ENCODE data around the gene CDC40. TPM values are rescaled to one million over a fixed set of nuclear protein-coding genes. Genes with fewer than 3 reads are reported as not detected.

CDC40 gene
- total RNA-seq, 4 donors from 2014 or later, result 27.4 to 32.0 (median 28.8) TPM

DNA sequence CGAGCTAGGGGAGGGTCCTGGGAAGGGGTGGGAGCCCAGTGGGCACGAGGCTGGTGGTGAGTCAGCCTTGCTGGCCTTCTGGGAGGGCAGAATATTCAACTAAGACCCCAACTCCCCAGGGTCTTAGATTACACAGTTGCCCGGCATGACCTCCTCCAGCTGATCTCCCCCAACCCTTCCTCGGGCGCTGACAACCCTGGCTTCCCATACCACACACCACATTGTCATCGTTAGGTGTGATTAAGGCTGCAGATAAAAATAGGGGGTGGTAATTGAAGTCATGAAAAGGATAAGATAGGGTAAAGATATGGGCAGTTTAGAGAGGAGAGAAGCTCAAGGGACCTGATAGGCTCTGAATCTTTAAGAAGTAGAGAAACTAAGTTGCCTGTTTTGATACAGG is 10.5 kb downstream of the CDC40 start:
- intact Hi-C loops (cut with DNase I), result no loop called here
- H3K36me3 ChIP-seq, result no peaks in the 10 kb centered on the region
- peaks cover 3 to 4% of the 10 kb centered on the region in 2 donors for H3K4me1 ChIP-seq
- no peak overlapping the region for H3K27ac ChIP-seq
- WGBS, 2 donors, result 87 to 100% methylated on average over 6 of the region's 6 CpGs
- DNase-seq, result no peak
- TF ChIP-seq POLR2A (IDR thresholded peaks at IDR 0.05), result no peak
- TF ChIP-seq, protein P1, sequence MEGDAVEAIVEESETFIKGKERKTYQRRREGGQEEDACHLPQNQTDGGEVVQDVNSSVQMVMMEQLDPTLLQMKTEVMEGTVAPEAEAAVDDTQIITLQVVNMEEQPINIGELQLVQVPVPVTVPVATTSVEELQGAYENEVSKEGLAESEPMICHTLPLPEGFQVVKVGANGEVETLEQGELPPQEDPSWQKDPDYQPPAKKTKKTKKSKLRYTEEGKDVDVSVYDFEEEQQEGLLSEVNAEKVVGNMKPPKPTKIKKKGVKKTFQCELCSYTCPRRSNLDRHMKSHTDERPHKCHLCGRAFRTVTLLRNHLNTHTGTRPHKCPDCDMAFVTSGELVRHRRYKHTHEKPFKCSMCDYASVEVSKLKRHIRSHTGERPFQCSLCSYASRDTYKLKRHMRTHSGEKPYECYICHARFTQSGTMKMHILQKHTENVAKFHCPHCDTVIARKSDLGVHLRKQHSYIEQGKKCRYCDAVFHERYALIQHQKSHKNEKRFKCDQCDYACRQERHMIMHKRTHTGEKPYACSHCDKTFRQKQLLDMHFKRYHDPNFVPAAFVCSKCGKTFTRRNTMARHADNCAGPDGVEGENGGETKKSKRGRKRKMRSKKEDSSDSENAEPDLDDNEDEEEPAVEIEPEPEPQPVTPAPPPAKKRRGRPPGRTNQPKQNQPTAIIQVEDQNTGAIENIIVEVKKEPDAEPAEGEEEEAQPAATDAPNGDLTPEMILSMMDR (IDR thresholded peaks at IDR 0.05), result no peak
- H3K9me3 ChIP-seq, result no peaks in the 10 kb centered on the region
- no peak overlapping the region for H3K4me3 ChIP-seq (replicated peaks in 1 of 3)
- H3K27me3 ChIP-seq, result no peaks in the 10 kb centered on the region

DNA sequence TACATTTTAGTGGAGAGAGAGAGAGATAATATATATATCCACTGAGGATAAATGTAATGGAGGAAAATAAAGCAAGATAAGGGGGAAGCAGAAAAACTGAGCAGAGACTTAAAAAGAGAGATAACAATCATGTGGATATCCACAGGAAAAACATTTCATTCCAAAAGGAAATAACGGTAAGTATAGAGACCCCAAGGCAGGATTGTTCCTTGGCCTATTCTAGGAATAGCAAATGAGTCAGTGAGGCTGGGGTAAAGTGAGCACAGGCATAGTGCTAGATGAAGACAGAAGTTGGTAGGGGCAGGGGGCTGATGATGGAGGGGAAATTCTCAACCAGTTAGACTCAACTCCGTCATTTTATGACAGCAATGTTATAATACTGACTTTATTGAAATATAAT is 11.2 kb downstream of the CDC40 start:
- WGBS, 2 donors, result 80 to 82% methylated on average over 2 of the region's 2 CpGs
- TF ChIP-seq POLR2A (IDR thresholded peaks at IDR 0.05), result no peak
- TF ChIP-seq, protein P1 (IDR thresholded peaks at IDR 0.05), result no peak
- intact Hi-C loops (cut with DNase I), result no loop called here
- H3K27me3 ChIP-seq, result no peaks in the 10 kb centered on the region
- H3K4me3 ChIP-seq (replicated peaks in 1 of 3), result no peak overlapping the region
- no peaks in the 10 kb centered on the region for H3K36me3 ChIP-seq
- no peaks in the 10 kb centered on the region for H3K9me3 ChIP-seq
- peaks cover 0 to 4% of the 10 kb centered on the region in 2 donors for H3K4me1 ChIP-seq
- H3K27ac ChIP-seq, result no peak overlapping the region
- no peak for DNase-seq

DNA sequence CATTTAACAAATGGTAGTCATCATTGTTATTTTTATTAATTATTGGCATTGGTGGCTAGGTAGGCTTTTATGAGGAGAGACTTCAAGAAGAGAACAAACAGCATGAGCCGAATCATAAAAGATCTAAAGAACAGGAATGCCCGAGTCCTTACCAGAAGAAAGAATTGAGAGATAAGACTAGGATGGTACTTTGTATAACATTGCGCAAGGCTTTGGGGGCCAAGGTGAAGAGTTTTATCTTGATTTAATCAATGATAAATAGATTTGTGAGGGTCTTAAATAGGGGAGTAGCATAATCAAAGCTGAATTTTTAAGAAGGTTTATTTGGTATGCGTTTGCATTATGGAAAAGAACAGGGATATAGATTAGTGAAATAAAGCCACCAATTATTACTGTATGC is 15.4 kb downstream of the CDC40 start:
- no peaks in the 10 kb centered on the region for H3K27me3 ChIP-seq
- WGBS, 2 donors, result 95 to 96% methylated on average over 4 of the region's 4 CpGs
- H3K36me3 ChIP-seq, result no peaks in the 10 kb centered on the region
- TF ChIP-seq, protein P1 (IDR thresholded peaks at IDR 0.05), result no peak
- TF ChIP-seq POLR2A (IDR thresholded peaks at IDR 0.05), result no peak
- no peaks in the 10 kb centered on the region for H3K9me3 ChIP-seq
- no peak for DNase-seq
- no peak overlapping the region for H3K4me3 ChIP-seq (replicated peaks in 1 of 3)
- intact Hi-C loops (cut with DNase I), result no loop called here
- no peaks in the 10 kb centered on the region for H3K4me1 ChIP-seq
- H3K27ac ChIP-seq, result no peak overlapping the region

DNA sequence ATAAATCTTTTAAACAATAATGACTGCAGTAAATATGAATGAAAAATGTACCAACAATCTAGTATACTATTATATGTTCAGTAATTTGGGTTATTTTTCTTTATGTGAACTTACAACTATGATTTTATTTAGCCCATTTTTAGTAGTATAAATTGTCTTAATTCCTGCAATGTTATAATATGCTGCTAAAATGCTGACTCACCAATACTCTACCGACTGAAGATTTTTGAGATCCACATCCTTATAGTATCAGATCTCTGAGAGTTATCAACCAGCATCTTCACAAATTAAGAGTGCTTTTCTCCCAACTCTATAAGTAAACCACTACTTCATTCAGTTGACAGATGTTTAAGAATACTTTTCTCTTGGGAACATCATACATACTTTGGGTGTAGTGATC is 16.6 kb downstream of the CDC40 start:
- 91 to 92% methylated on average over 1 of the region's 1 CpG for WGBS, 2 donors

DNA sequence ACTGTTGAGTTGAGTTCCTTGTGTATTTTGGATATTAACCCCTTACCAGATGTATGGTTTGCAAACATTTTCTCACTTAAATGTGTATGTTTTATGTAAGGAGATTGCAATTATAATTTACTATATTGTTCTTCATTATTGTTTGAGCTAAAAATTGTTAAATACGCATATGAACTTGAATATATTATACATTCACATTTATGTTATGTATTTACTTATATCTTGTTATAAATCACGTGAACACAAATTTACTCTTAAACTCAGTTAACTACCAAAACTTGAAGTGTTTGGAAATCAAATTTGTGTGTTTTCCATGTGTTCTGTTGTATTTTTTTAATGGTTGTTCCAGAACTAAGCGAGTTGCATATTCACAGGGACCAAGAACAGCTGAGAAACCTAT is 18.3 kb downstream of the CDC40 start:
- no peaks in the 10 kb centered on the region for H3K27me3 ChIP-seq
- no peaks in the 10 kb centered on the region for H3K4me1 ChIP-seq
- 96 to 99% methylated on average over 3 of the region's 3 CpGs for WGBS, 2 donors
- no peak for TF ChIP-seq POLR2A (IDR thresholded peaks at IDR 0.05)
- TF ChIP-seq, protein P1 (IDR thresholded peaks at IDR 0.05), result no peak
- intact Hi-C loops (cut with DNase I), result no loop called here
- no peak overlapping the region for H3K27ac ChIP-seq
- no peak overlapping the region for H3K4me3 ChIP-seq (replicated peaks in 1 of 3)
- no peaks in the 10 kb centered on the region for H3K36me3 ChIP-seq
- no peaks in the 10 kb centered on the region for H3K9me3 ChIP-seq
- no peak for DNase-seq

More for the DNA sequence above, 16.6 kb downstream of the CDC40 start:
- no peak overlapping the region for H3K4me3 ChIP-seq (replicated peaks in 1 of 3)
- no peaks in the 10 kb centered on the region for H3K9me3 ChIP-seq
- intact Hi-C loops (cut with DNase I), result no loop called here
- H3K36me3 ChIP-seq, result no peaks in the 10 kb centered on the region
- H3K4me1 ChIP-seq, result no peaks in the 10 kb centered on the region
- TF ChIP-seq POLR2A (IDR thresholded peaks at IDR 0.05), result no peak
- TF ChIP-seq, protein P1 (IDR thresholded peaks at IDR 0.05), result no peak
- no peaks in the 10 kb centered on the region for H3K27me3 ChIP-seq
- no peak overlapping the region for H3K27ac ChIP-seq
- no peak for DNase-seq

Measured in thyroid gland (tissue), 4 donors.